B cell (primary cell): ENCODE data around the gene PDGFA. TPM values are rescaled to one million over a fixed set of nuclear protein-coding genes. Genes with fewer than 3 reads are reported as not detected.
A peak's percentile ranks its signal among the peaks of the same experiment; 100 is the strongest.

ENCODE experiments used
- ATAC-seq: fragments of 200-7000 bp; cut with Tn5 transposase; one replicate; pipeline ENCODE4 v1.10.0; 2021; ENCODE audit warnings: low read depth, mild to moderate bottlenecking, moderate number of reproducible peaks, moderate library complexity
- CTCF ChIA-PET: fragments of 350-600 bp; sonication (Branson Sonifier 250); formaldehyde crosslinking; loops from one replicate; lab custom pipeline; 2021; ENCODE audit warnings: antibody characterized with exemption, inconsistent platforms; lab: Charles Lee
- POLR2A ChIA-PET: fragments of 350-600 bp; sonication (Branson Sonifier 250); formaldehyde crosslinking; loops from one replicate; lab custom pipeline; 2021; ENCODE audit warnings: antibody characterized with exemption; lab: Charles Lee
- DNase-seq: peaks from one replicate; pipeline ENCODE4 v3.0.0; 2013
- H2AFZ ChIP-seq: 2 replicates; pipeline ENCODE4 v1.6.1; 2012; ENCODE audit warnings: mild to moderate bottlenecking, low read depth, low read length; ENCODE audit not compliant: insufficient read depth, poor library complexity, severe bottlenecking
- H3K27ac ChIP-seq, 2 donors: 1 replicate in 1 of 2; 2 replicates in 1 of 2; pipeline ENCODE4 v1.5.1; 2012 to 2013; ENCODE audit warnings: low read length in 2 of 2, mild to moderate bottlenecking in 2 of 2, moderate library complexity in 1 of 2
- H3K27me3 ChIP-seq, 4 experiments: fragments of 200-600 bp in 1 of 4; sonication (generic) in 1 of 4; replicated peaks in 1 of 4; 1 replicate in 2 of 4; 2 replicates in 2 of 4; pipeline versions ENCODE4 v1.6.1 to v1.7.0; 2013 to 2016; ENCODE audit warnings: low read length in 3 of 4, mild to moderate bottlenecking in 2 of 4, mixed read lengths in 1 of 4, moderate library complexity in 1 of 4; ENCODE audit not compliant: insufficient read depth in 4 of 4, control insufficient read depth in 3 of 4; ENCODE audit errors: control extremely low read depth in 1 of 4
- H3K36me3 ChIP-seq, 2 experiments: replicated peaks in 1 of 2; 1 replicate in 1 of 2; 2 replicates in 1 of 2; pipeline versions ENCODE4 v1.6.1 to v1.7.1; 2013; ENCODE audit warnings: low read length in 1 of 2; ENCODE audit not compliant: insufficient read depth in 2 of 2, control insufficient read depth in 1 of 2; ENCODE audit errors: control extremely low read depth in 1 of 2, extremely low read depth in 1 of 2
- H3K4me1 ChIP-seq, 2 donors: fragments of 200-600 bp in 1 of 2; sonication (generic) in 1 of 2; 1 replicate in 1 of 2; 2 replicates in 1 of 2; pipeline versions ENCODE4 v1.5.1 to v1.6.1; 2013 to 2017; ENCODE audit warnings: low read length in 2 of 2; ENCODE audit not compliant: control insufficient read depth in 2 of 2, insufficient read depth in 2 of 2
- H3K4me2 ChIP-seq: replicated peaks from 2 replicates; pipeline ENCODE3; 2012; ENCODE audit warnings: mild to moderate bottlenecking, low read depth, low read length; ENCODE audit not compliant: poor library complexity, severe bottlenecking
- H3K4me3 ChIP-seq, 5 experiments: fragments of 200-600 bp in 1 of 5; sonication (generic) in 1 of 5; 1 replicate in 3 of 5; 2 replicates in 2 of 5; pipeline versions ENCODE4 v1.5.1 to v1.7.0; 2011 to 2016; ENCODE audit warnings: low read length in 4 of 5, mild to moderate bottlenecking in 4 of 5, low read depth in 2 of 5, control low read depth in 1 of 5, moderate library complexity in 1 of 5; ENCODE audit not compliant: insufficient read depth in 1 of 5; ENCODE audit errors: control extremely low read depth in 1 of 5, extremely low read depth in 1 of 5
- H3K79me2 ChIP-seq: fragments of 200-600 bp; sonication (generic); one replicate; pipeline ENCODE4 v1.6.0; 2016; ENCODE audit warnings: low read length; ENCODE audit not compliant: control insufficient read depth, insufficient read depth
- H3K9ac ChIP-seq: fragments of 200-600 bp; sonication (generic); 2 replicates; pipeline ENCODE4 v1.6.1; 2017; ENCODE audit warnings: mild to moderate bottlenecking, low read length, moderate library complexity
- H3K9me3 ChIP-seq, 3 donors: one replicate each; pipeline versions ENCODE4 v1.6.1 to v1.7.1; 2013; ENCODE audit warnings: low read length in 2 of 3; ENCODE audit not compliant: control insufficient read depth in 2 of 3, insufficient read depth in 1 of 3; ENCODE audit errors: control extremely low read depth in 1 of 3
- H4K20me1 ChIP-seq: 2 replicates; pipeline ENCODE4 v1.6.0; 2012; ENCODE audit warnings: mild to moderate bottlenecking, low read length; ENCODE audit not compliant: insufficient read depth, control insufficient read depth, poor library complexity, severe bottlenecking
- H3K27ac Mint-ChIP-seq: one replicate; pipeline ENCODE4 v1.8.0; 2021; ENCODE audit warnings: mixed read lengths
- H3K27me3 Mint-ChIP-seq: one replicate; pipeline ENCODE4 v1.8.0; 2021; ENCODE audit warnings: mixed read lengths
- H3K4me1 Mint-ChIP-seq: one replicate; pipeline ENCODE4 v1.8.0; 2021; ENCODE audit warnings: mixed read lengths
- H3K4me3 Mint-ChIP-seq: one replicate; pipeline ENCODE4 v1.8.0; 2021; ENCODE audit warnings: mixed read lengths
- H3K9me3 Mint-ChIP-seq: one replicate; pipeline ENCODE4 v1.8.0; 2022; ENCODE audit warnings: mixed read lengths; ENCODE audit not compliant: insufficient read depth
- CTCF ChIP-seq: fragments of 200-600 bp; IDR thresholded peaks from one replicate; pipeline ENCODE4 v1.8.0; 2022; ENCODE audit warnings: antibody characterized with exemption, mild to moderate bottlenecking
- EZH2 ChIP-seq: IDR thresholded peaks from 2 replicates; pipeline ENCODE4 v1.6.1; 2012; ENCODE audit warnings: borderline replicate concordance, low read depth, mild to moderate bottlenecking, moderate library complexity, low read length; ENCODE audit not compliant: insufficient read depth, poor library complexity, severe bottlenecking
- WGBS: methylation state at CpG from one replicate; pipeline ENCODE4 v1.1.5; 2013; ENCODE audit warnings: missing lambda C conversion rate; ENCODE audit not compliant: insufficient coverage; 5-methylcytosine and 5-hydroxymethylcytosine counted together
- intact Hi-C: fragments of 100-400 bp; cut with micrococcal nuclease; formaldehyde crosslinking; loops from one replicate; pipeline ENCODE4 v1.10.0; 2022
- polyA plus RNA-seq: library from polyadenylated mRNA; depleted of rRNA; stranded (reverse); fragments of >200 nt; gene quantifications from 2 replicates; pipeline ENCODE4 v1.2.3, GENCODE V29; 2012
- total RNA-seq, 2 donors: library from RNA; stranded (reverse); fragments of 120-200 nt in 1 of 2; gene quantifications; 1 replicate in 1 of 2; 2 replicates in 1 of 2; pipeline versions ENCODE4 v1.2.3 to v1.2.4, GENCODE V29; 2013 to 2022

PDGFA gene
- total and polyA plus RNA-seq, 2 donors (not counting 1 experiment from before 2014, with no cell fraction given) = 0.36 to 1.5 TPM

GRCh38 chr7:452791-453455 lies 66.7 kb downstream of the PDGFA start:
- Histone ChIP-seq H3K4me2 (no peak overlapping the region), H3K79me2 (no peaks in the 10 kb centered on the region), H3K27me3 (peaks cover 0 to 19% (median 8%) of the 10 kb centered on the region in 4 experiments), H3K4me3 (no peak overlapping the region), H4K20me1 (no peaks in the 10 kb centered on the region), H3K36me3 (no peaks in the 10 kb centered on the region), H3K9me3 (peaks cover 0 to 4% (median 0%) of the 10 kb centered on the region in 3 donors), H3K27ac (no peak overlapping the region), H2AFZ (no peak overlapping the region), H3K4me1 (peaks cover 0 to 3% of the 10 kb centered on the region in 2 donors), H3K9ac (no peak overlapping the region)
- no peak overlapping the region for H3K27ac Mint-ChIP-seq
- peaks cover 11% of the 10 kb centered on the region for H3K4me1 Mint-ChIP-seq
- TF ChIP-seq CTCF (no peak), EZH2 (no peak)
- POLR2A ChIA-PET = no interaction called here
- intact Hi-C loops = no loop called here
- WGBS = 48% methylated on average over 21 of the region's 21 CpGs
- H3K9me3 Mint-ChIP-seq = no peaks in the 10 kb centered on the region
- peaks cover 15% of the 10 kb centered on the region for H3K27me3 Mint-ChIP-seq
- DNase-seq = no peak
- ATAC-seq = no peak
- no peak overlapping the region for H3K4me3 Mint-ChIP-seq
- CTCF ChIA-PET = no interaction called here

- Histone ChIP-seq H3K27me3 (peaks cover 0 to 19% (median 8%) of the 10 kb centered on the region in 4 experiments), H3K9me3 (peaks cover 0 to 4% (median 0%) of the 10 kb centered on the region in 3 donors), H3K36me3 (no peaks in the 10 kb centered on the region), H3K4me1 (peaks cover 0 to 3% of the 10 kb centered on the region in 2 donors), H3K79me2 (no peaks in the 10 kb centered on the region), H4K20me1 (no peaks in the 10 kb centered on the region), H2AFZ (peak overlapping the region; percentile 22), H3K4me3 (no peak overlapping the region), H3K27ac (no peak overlapping the region), H3K4me2 (peak overlapping the region; percentile 25), H3K9ac (no peak overlapping the region)
- intact Hi-C loops = no loop called here
- no peak for TF ChIP-seq CTCF
- no peak for TF ChIP-seq EZH2
- Mint-ChIP-seq H3K4me3 (no peak overlapping the region), H3K27ac (no peak overlapping the region), H3K4me1 (peaks cover 11% of the 10 kb centered on the region), H3K9me3 (no peaks in the 10 kb centered on the region), H3K27me3 (peaks cover 15% of the 10 kb centered on the region)
- CTCF ChIA-PET = no interaction called here
- DNase-seq (no peak), ATAC-seq (no peak)
- POLR2A ChIA-PET = no interaction called here
- 46% methylated on average over 30 of the region's 30 CpGs for WGBS
Observed at GRCh38 chr7:452226-452751, 67.4 kb downstream of the PDGFA start.
